IMR-90 (cell line): ENCODE data around the gene CUL4B. TPM values are rescaled to one million over a fixed set of nuclear protein-coding genes. Genes with fewer than 3 reads are reported as not detected.
A peak's percentile ranks its signal among the peaks of the same experiment; 100 is the strongest.

Source experiments
- ATAC-seq: fragments of 200-7000 bp; cut with Tn5 transposase; 2 replicates; pipeline ENCODE4 v1.9.1; 2020; ENCODE audit warnings: low read depth, mild to moderate bottlenecking, moderate library complexity
- BruUV-seq: library from RNA; stranded (reverse); fragments of 400-500 nt; replicated peaks from 2 replicates; lab custom pipeline; 2021; lab: Mats Ljungman, UMichigan
- CTCF ChIA-PET: fragments of 300-600 bp; formaldehyde crosslinking; extraction: SDS; loops from one replicate; lab custom pipeline; 2021; ENCODE audit warnings: antibody characterized with exemption; lab: Yijun Ruan, JAX
- POLR2A ChIA-PET: fragments of 300-600 bp; sonication (Branson Sonifier 250); formaldehyde crosslinking; loops from one replicate; lab custom pipeline; 2022; ENCODE audit warnings: antibody characterized with exemption; ENCODE audit not compliant: unreplicated experiment; lab: Charles Lee
- DNase-seq: peaks from one replicate; pipeline ENCODE4 v3.0.0; 2013
- H2AFZ ChIP-seq: replicated peaks from 2 replicates; pipeline ENCODE3; 2013; ENCODE audit warnings: low read length, mild to moderate bottlenecking; ENCODE audit not compliant: poor library complexity
- H2AK5ac ChIP-seq: 2 replicates; pipeline ENCODE4 v1.6.1; 2013; ENCODE audit warnings: low read depth, low read length, inconsistent platforms
- H2AK9ac ChIP-seq: replicated peaks from 2 replicates; pipeline ENCODE3; 2013; ENCODE audit warnings: mild to moderate bottlenecking, low read depth, low read length, moderate library complexity; ENCODE audit not compliant: poor library complexity
- H2BK120ac ChIP-seq: 2 replicates; pipeline ENCODE4 v1.6.1; 2013; ENCODE audit warnings: low read depth, low read length, inconsistent platforms
- H2BK15ac ChIP-seq: 3 replicates; pipeline ENCODE4 v1.6.1; 2013; ENCODE audit warnings: low read depth, low read length, inconsistent platforms
- H2BK20ac ChIP-seq: 2 replicates; pipeline ENCODE4 v1.6.1; 2013; ENCODE audit warnings: low read depth, mild to moderate bottlenecking, inconsistent platforms, low read length, moderate library complexity
- H2BK5ac ChIP-seq: 2 replicates; pipeline ENCODE4 v1.6.1; 2013; ENCODE audit warnings: mild to moderate bottlenecking, low read depth, low read length, inconsistent platforms; ENCODE audit not compliant: poor library complexity, severe bottlenecking
- H3K14ac ChIP-seq: replicated peaks from 2 replicates; pipeline ENCODE4 v1.6.1; 2013; ENCODE audit warnings: low read depth, low read length, inconsistent platforms
- H3K18ac ChIP-seq: 2 replicates; pipeline ENCODE4 v1.6.1; 2013; ENCODE audit warnings: low read depth, low read length, control low read depth
- H3K23ac ChIP-seq: 2 replicates; pipeline ENCODE4 v1.6.1; 2013; ENCODE audit warnings: low read depth, low read length, inconsistent platforms
- H3K27ac ChIP-seq: 2 replicates; pipeline ENCODE4 v1.5.1; 2013; ENCODE audit warnings: mild to moderate bottlenecking, control low read depth, low read length; ENCODE audit not compliant: insufficient read depth
- H3K27me3 ChIP-seq: 2 replicates; pipeline ENCODE4 v1.6.1; 2013; ENCODE audit warnings: low read length; ENCODE audit not compliant: control insufficient read depth, insufficient read depth
- H3K36me3 ChIP-seq: 2 replicates; pipeline ENCODE4 v1.6.1; 2013; ENCODE audit warnings: low read length, mixed read lengths; ENCODE audit not compliant: control insufficient read depth, insufficient read depth
- H3K4ac ChIP-seq: 2 replicates; pipeline ENCODE4 v1.6.1; 2013; ENCODE audit warnings: low read depth, low read length, inconsistent platforms
- H3K4me1 ChIP-seq: 2 replicates; pipeline ENCODE4 v1.6.1; 2013; ENCODE audit warnings: low read length, mixed read lengths; ENCODE audit not compliant: control insufficient read depth, insufficient read depth
- H3K4me2 ChIP-seq: 2 replicates; pipeline ENCODE4 v1.6.1; 2013; ENCODE audit warnings: low read depth, mild to moderate bottlenecking, control low read depth, low read length, moderate library complexity
- H3K4me3 ChIP-seq: 2 replicates; pipeline ENCODE4 v1.5.1; 2013; ENCODE audit warnings: low read depth, mild to moderate bottlenecking, control low read depth, low read length, moderate library complexity; ENCODE audit not compliant: insufficient read depth
- H3K56ac ChIP-seq: 2 replicates; pipeline ENCODE4 v1.6.1; 2013; ENCODE audit warnings: low read length, inconsistent platforms; ENCODE audit not compliant: insufficient read depth; ENCODE audit errors: extremely low read depth
- H3K79me1 ChIP-seq, 2 experiments: 2 replicates each; pipeline ENCODE4 v1.6.1; 2013; ENCODE audit warnings: low read length in 2 of 2, inconsistent platforms in 1 of 2, low read depth in 1 of 2
- H3K9ac ChIP-seq: 2 replicates; pipeline ENCODE4 v1.6.1; 2013; ENCODE audit warnings: low read depth, low read length, control low read depth
- H3K9me1 ChIP-seq: 2 replicates; pipeline ENCODE4 v1.6.1; 2013; ENCODE audit warnings: low read length, inconsistent platforms; ENCODE audit not compliant: insufficient read depth
- H3K9me3 ChIP-seq: 2 replicates; pipeline ENCODE4 v1.6.1; 2013; ENCODE audit warnings: low read length; ENCODE audit not compliant: control insufficient read depth, insufficient read depth
- H4K20me1 ChIP-seq: 2 replicates; pipeline ENCODE4 v1.6.1; 2013; ENCODE audit warnings: low read length, inconsistent platforms; ENCODE audit not compliant: insufficient read depth
- H4K5ac ChIP-seq: 2 replicates; pipeline ENCODE4 v1.6.1; 2013; ENCODE audit warnings: mild to moderate bottlenecking, low read depth, low read length, control low read depth
- H4K8ac ChIP-seq, 2 experiments: 2 replicates each; pipeline ENCODE4 v1.6.1; 2013; ENCODE audit warnings: low read depth in 2 of 2, low read length in 2 of 2, control low read depth in 1 of 2, inconsistent platforms in 1 of 2
- H4K91ac ChIP-seq: 2 replicates; pipeline ENCODE4 v1.6.1; 2013; ENCODE audit warnings: low read depth, low read length, inconsistent platforms; ENCODE audit not compliant: insufficient read depth
- BHLHE40 ChIP-seq: fragments of 150-350 bp; IDR thresholded peaks from 2 replicates; pipeline ENCODE4 v1.6.1; 2016; ENCODE audit warnings: mild to moderate bottlenecking, low read depth, low read length
- CEBPB ChIP-seq: IDR thresholded peaks from 2 replicates; pipeline ENCODE4 v1.6.1; 2012; ENCODE audit warnings: low read depth, low read length, improper control_type of control experiment
- CHD1 ChIP-seq: IDR thresholded peaks from 2 replicates; pipeline ENCODE4 v1.6.1; 2012; ENCODE audit warnings: low read depth, low read length, improper control_type of control experiment
- ELK1 ChIP-seq: fragments of 150-350 bp; IDR thresholded peaks from 2 replicates; pipeline ENCODE4 v1.6.1; 2016; ENCODE audit warnings: low read depth, mild to moderate bottlenecking, low read length, moderate library complexity, borderline replicate concordance
- MAFK ChIP-seq: IDR thresholded peaks from 2 replicates; pipeline ENCODE4 v1.6.1; 2012; ENCODE audit warnings: low read depth, low read length, improper control_type of control experiment
- MXI1 ChIP-seq: IDR thresholded peaks from 2 replicates; pipeline ENCODE4 v1.6.1; 2012; ENCODE audit warnings: low read depth, mild to moderate bottlenecking, low read length, moderate library complexity, borderline replicate concordance
- POLR2A ChIP-seq: IDR thresholded peaks from 2 replicates; pipeline ENCODE4 v1.6.1; 2012; ENCODE audit warnings: mild to moderate bottlenecking, low read depth, low read length
- RAD21 ChIP-seq: IDR thresholded peaks from 2 replicates; pipeline ENCODE4 v1.6.1; 2012; ENCODE audit warnings: low read length, improper control_type of control experiment
- RCOR1 ChIP-seq: IDR thresholded peaks from 2 replicates; pipeline ENCODE4 v1.6.1; 2012; ENCODE audit warnings: mild to moderate bottlenecking, low read length, improper control_type of control experiment; ENCODE audit not compliant: insufficient replicate concordance
- SMC3 ChIP-seq: fragments of 150-350 bp; IDR thresholded peaks from 2 replicates; pipeline ENCODE4 v1.6.1; 2016; ENCODE audit warnings: low read depth, mild to moderate bottlenecking, antibody characterized with exemption, low read length, moderate library complexity
- USF2 ChIP-seq: fragments of 150-350 bp; IDR thresholded peaks from 2 replicates; pipeline ENCODE4 v1.6.1; 2017; ENCODE audit warnings: mild to moderate bottlenecking, antibody characterized with exemption, low read length, low read depth
- WGBS, 2 experiments: methylation state at CpG; one replicate each; pipeline versions ENCODE4 v1.1.5 to v1.1.7; 2013; ENCODE audit warnings: missing lambda C conversion rate in 2 of 2; ENCODE audit not compliant: insufficient read length in 1 of 2; ENCODE audit errors: extremely low coverage in 2 of 2; 5-methylcytosine and 5-hydroxymethylcytosine counted together
- dilution Hi-C: fragments of 300-500 bp; cut with HindIII; formaldehyde crosslinking; loops from one replicate; pipeline ENCODE4 v1.14.3; 2018; ENCODE audit warnings: low sequenced_read_pairs; ENCODE audit not compliant: unreplicated experiment
- in situ Hi-C: fragments of 300-500 bp; cut with MboI; formaldehyde crosslinking; loops from 3 replicates; pipeline ENCODE4 v1.14.3; 2019; ENCODE audit warnings: low sequenced_read_pairs, inconsistent platforms, mixed read lengths
- intact Hi-C: fragments of 100-400 bp; cut with micrococcal nuclease; formaldehyde crosslinking; loops from 2 replicates; pipeline ENCODE4 v1.10.0; 2022
- polyA plus RNA-seq, 3 experiments: library from polyadenylated mRNA; depleted of rRNA; stranded (reverse); fragments of >200 nt; gene quantifications; 2 replicates each; pipeline ENCODE4 v1.2.3, GENCODE V29; 2012; ENCODE audit warnings: low replicate concordance in 1 of 3
- total RNA-seq: library from RNA; depleted of rRNA; stranded (reverse); fragments of >200 nt; gene quantifications from 2 replicates; pipeline ENCODE4 v1.2.3, GENCODE V29; 2012
- TF ChIP-seq, protein P1 (sequence below): conservative IDR thresholded peaks from 2 replicates; pipeline ENCODE4 v1.5.1; 2012; ENCODE audit warnings: mild to moderate bottlenecking, low read depth, low read length, improper control_type of control experiment

Gene CUL4B
- total and polyA plus RNA-seq, 2 of the 4 experiments (the other 2 are of a cell fraction), result 19.4 to 30.9 TPM

DNA sequence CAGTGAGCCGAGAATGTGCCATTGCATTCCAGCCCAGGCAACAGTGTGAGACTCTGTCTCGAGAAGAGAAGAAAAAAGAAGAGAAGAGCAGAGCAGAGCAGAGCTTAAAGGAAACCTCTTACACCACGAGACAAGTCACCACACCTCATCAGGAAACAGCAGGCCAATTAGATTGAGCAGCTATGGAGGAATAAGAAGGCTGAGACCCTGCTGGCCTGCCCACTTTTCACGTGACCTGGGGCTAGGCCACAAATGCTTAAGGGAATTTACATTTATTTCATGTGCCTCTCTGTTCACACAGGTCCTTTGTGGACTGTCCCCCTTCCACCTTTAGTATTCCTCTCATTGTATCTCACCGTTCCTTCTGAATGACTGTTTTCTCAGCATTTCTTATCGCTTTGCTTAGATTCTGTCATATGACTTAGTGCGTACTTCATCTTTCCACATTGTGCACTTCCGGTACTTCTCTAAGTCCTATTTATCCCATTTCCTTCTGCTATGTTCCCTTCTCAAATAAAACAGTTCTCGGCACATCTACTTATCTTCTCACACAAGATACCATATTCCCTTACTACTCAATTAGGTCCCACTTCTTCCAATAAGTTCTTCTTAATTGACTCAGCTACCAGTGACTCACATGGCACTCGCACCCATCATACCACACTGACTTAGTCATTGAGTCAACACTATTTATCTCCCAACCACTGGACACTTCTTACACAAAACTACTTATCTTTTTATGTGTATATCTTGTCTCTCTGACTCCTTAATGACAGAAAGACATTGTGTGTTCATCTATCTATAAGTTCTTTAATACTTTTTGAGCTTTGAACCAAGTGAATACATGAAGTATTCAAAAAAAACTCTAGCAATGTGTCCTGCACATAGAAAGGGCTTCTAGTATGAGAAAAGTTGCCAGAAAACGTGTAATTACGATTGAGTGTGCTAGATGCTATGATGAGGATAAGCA, 11.0 kb downstream of the CUL4B start:
- Histone ChIP-seq H2BK120ac (peak overlapping the region; percentile 90), H3K27ac (peak overlapping the region; percentile 97), H3K4me1 (peaks cover 10% of the 10 kb centered on the region), H4K5ac (peak overlapping the region; percentile 99), H2AK9ac (peak overlapping the region; percentile 60), H3K36me3 (0 out of 2 replicates have a peak, but pooled peaks cover 4% of the 10 kb centered on the region), H4K91ac (peak overlapping the region; percentile 93), H3K9me3 (no peaks in the 10 kb centered on the region), H3K18ac (peak overlapping the region; percentile 98), H3K14ac (peak overlapping the region; percentile 62), H3K9ac (peak overlapping the region; percentile 63), H3K27me3 (no peaks in the 10 kb centered on the region), H2BK20ac (peak overlapping the region; percentile 82), H3K23ac (peak overlapping the region; percentile 55), H3K9me1 (no peaks in the 10 kb centered on the region), H3K4me2 (peak overlapping the region; percentile 83), H3K56ac (peak overlapping the region; percentile 97), H3K4ac (peak overlapping the region; percentile 84), H2AK5ac (peak overlapping the region; percentile 78), H2AFZ (no peak overlapping the region), H4K20me1 (no peaks in the 10 kb centered on the region), H2BK15ac (peak overlapping the region; percentile 83), H3K79me1 (peaks cover 0 to 8% of the 10 kb centered on the region in 2 experiments; a peak in 2 of 4 replicates), H3K4me3 (peak overlapping the region; percentile 24; the same call in 1 of the 2 replicates), H4K8ac (peak overlapping the region; percentile 68 to 95), H2BK5ac (peak overlapping the region; percentile 99)
- ChIA-PET CTCF (interaction anchor here (1.9 kb wide), 1 partner anchor 11 kb away, joined by 6 read pairs; no protein-coding TSS in a partner anchor), POLR2A (interaction anchor here (1.0 kb wide), 1 partner anchor 11 kb away, joined by 4 read pairs; the partner anchor contains the start of gene CUL4B)
- intact Hi-C loops, result loop anchor here (1.0 kb wide), 1 partner anchor 11 kb away; the partner anchor contains the start of gene CUL4B
- 58% methylated on average over 5 of the region's 12 CpGs; no CpG with 5 or more reads in 1 of the 2 experiments for WGBS, 2 experiments
- dilution Hi-C loops, result no loop called here
- ATAC-seq, result peak; percentile 85
- peak; percentile 94 for DNase-seq
- in situ Hi-C loops, result no loop called here
- no TSS peak for BruUV-seq
- TF ChIP-seq ELK1 (no peak), MXI1 (no peak), RAD21 (no peak), CHD1 (no peak), CEBPB (peak; percentile 36; the same call in 1 of the 2 replicates), RCOR1 (no peak), SMC3 (no peak), MAFK (no peak), BHLHE40 (peak; percentile 70; the same call in 1 of the 2 replicates), USF2 (0 out of 2 replicates have a peak, but pooled peaks have one; percentile 6), POLR2A (no peak)
- TF ChIP-seq, protein P1, sequence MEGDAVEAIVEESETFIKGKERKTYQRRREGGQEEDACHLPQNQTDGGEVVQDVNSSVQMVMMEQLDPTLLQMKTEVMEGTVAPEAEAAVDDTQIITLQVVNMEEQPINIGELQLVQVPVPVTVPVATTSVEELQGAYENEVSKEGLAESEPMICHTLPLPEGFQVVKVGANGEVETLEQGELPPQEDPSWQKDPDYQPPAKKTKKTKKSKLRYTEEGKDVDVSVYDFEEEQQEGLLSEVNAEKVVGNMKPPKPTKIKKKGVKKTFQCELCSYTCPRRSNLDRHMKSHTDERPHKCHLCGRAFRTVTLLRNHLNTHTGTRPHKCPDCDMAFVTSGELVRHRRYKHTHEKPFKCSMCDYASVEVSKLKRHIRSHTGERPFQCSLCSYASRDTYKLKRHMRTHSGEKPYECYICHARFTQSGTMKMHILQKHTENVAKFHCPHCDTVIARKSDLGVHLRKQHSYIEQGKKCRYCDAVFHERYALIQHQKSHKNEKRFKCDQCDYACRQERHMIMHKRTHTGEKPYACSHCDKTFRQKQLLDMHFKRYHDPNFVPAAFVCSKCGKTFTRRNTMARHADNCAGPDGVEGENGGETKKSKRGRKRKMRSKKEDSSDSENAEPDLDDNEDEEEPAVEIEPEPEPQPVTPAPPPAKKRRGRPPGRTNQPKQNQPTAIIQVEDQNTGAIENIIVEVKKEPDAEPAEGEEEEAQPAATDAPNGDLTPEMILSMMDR, result no peak
